Parathyroid adenoma (tissue), 2 donors: Measurements from ENCODE around the gene KMT2C.

Source experiments
- H2AFZ ChIP-seq: fragments of 300-600 bp; sonication (generic); one replicate; pipeline ENCODE4 v1.7.0; 2017; ENCODE audit warnings: antibody characterized with exemption, mild to moderate bottlenecking
- H3K27ac ChIP-seq: fragments of 300-600 bp; sonication (generic); one replicate; pipeline ENCODE4 v1.7.0; 2017
- H3K27me3 ChIP-seq: fragments of 300-600 bp; sonication (generic); one replicate; pipeline ENCODE4 v1.7.0; 2017; ENCODE audit warnings: low read length; ENCODE audit not compliant: control insufficient read depth, insufficient read depth
- H3K36me3 ChIP-seq: fragments of 300-600 bp; sonication (generic); one replicate; pipeline ENCODE4 v1.7.0; 2017; ENCODE audit warnings: low read length; ENCODE audit not compliant: control insufficient read depth, insufficient read depth
- H3K4me1 ChIP-seq: fragments of 300-600 bp; sonication (generic); one replicate; pipeline ENCODE4 v1.7.0; 2017; ENCODE audit warnings: control low read depth
- H3K4me2 ChIP-seq: fragments of 300-600 bp; sonication (generic); one replicate; pipeline ENCODE4 v1.7.0; 2017; ENCODE audit warnings: low read length
- H3K4me3 ChIP-seq: fragments of 300-600 bp; sonication (generic); one replicate; pipeline ENCODE4 v1.7.0; 2017; ENCODE audit warnings: low read depth, low read length
- H3K79me2 ChIP-seq: fragments of 300-600 bp; sonication (generic); one replicate; pipeline ENCODE4 v1.7.0; 2017; ENCODE audit warnings: control low read depth
- H3K9ac ChIP-seq: fragments of 300-600 bp; sonication (generic); one replicate; pipeline ENCODE4 v1.7.0; 2017; ENCODE audit warnings: mild to moderate bottlenecking
- H3K9me3 ChIP-seq: fragments of 300-600 bp; sonication (generic); one replicate; pipeline ENCODE4 v1.7.0; 2017; ENCODE audit warnings: low read length; ENCODE audit not compliant: control insufficient read depth
- TF ChIP-seq, protein P1 (sequence below): fragments of 300-600 bp; sonication (generic); IDR thresholded peaks from one replicate; pipeline ENCODE4 v1.7.0; 2017; ENCODE audit warnings: antibody characterized with exemption, mild to moderate bottlenecking
- donor health status: primary hyperparathyroidism.

KMT2C gene

DNA sequence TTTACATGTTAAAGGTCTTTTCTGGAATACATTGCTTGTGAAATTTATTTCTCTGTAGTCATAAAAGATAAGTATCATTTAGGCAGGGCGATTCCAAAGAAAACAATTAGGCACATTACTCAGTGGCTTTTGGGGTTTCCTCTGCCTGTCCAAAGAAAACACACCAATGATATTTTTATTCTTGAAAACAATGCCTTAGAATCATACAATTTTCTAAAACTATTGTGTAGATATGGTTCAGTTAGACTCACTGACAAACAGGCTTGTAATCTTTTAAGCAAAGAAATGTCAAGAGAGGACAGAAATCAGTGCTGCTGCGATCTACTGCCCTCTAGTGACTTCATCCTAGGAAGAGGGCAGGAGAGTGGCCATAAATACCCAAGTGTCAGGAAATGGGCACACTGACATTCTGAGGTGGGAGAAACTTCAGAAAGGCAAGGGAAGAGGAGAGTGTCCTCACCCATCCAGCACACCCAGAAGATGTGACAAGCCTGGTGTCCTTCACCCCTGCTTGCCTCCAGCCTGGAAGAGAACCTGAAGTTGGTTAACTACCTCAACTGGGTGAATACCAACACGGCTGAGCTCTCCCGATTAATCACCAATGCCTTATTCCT, 289.8 kb downstream of the KMT2C start:
- Histone ChIP-seq H2AFZ (no peak overlapping the region), H3K27ac (no peak overlapping the region), H3K4me2 (no peak overlapping the region), H3K4me1 (peaks cover 6% of the 10 kb centered on the region), H3K27me3 (no peaks in the 10 kb centered on the region), H3K4me3 (no peak overlapping the region), H3K9me3 (no peaks in the 10 kb centered on the region), H3K36me3 (no peaks in the 10 kb centered on the region), H3K9ac (no peak overlapping the region), H3K79me2 (no peaks in the 10 kb centered on the region)
- TF ChIP-seq, protein P1, sequence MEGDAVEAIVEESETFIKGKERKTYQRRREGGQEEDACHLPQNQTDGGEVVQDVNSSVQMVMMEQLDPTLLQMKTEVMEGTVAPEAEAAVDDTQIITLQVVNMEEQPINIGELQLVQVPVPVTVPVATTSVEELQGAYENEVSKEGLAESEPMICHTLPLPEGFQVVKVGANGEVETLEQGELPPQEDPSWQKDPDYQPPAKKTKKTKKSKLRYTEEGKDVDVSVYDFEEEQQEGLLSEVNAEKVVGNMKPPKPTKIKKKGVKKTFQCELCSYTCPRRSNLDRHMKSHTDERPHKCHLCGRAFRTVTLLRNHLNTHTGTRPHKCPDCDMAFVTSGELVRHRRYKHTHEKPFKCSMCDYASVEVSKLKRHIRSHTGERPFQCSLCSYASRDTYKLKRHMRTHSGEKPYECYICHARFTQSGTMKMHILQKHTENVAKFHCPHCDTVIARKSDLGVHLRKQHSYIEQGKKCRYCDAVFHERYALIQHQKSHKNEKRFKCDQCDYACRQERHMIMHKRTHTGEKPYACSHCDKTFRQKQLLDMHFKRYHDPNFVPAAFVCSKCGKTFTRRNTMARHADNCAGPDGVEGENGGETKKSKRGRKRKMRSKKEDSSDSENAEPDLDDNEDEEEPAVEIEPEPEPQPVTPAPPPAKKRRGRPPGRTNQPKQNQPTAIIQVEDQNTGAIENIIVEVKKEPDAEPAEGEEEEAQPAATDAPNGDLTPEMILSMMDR = peak; percentile 53

DNA sequence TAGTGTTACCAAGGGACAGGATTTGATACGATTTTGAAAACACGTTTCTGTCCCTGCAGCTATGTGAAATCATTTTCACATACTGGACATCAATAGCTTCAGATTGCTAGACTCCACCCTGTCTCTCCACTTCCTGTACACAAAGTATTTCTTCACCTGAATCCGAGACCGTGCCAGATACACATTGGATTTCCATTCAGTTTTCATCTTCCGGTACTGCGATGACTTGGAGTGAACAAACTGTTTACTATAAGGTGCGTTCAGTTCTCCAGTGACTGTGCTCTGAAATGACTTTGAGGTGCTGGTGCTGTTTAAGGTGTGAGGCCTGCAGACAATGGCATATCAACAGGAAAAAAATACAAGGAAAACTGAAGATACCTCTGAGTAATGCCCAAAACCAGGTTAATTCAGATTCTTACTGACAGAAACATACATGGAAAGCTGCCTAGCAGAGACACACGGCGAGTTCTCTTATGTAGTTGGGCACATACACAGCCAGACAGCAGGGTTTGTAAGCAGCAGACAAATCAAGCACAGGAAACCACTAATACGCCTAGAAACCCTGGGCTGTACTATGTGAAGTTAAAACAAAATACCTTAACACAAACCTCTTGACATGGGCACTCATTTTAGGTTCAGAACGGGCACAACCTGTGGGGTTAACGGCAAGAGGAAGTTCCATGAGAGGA, 291.1 kb downstream of the KMT2C start:
- H3K27ac ChIP-seq = no peak overlapping the region
- H3K9me3 ChIP-seq = no peaks in the 10 kb centered on the region
- H3K4me2 ChIP-seq = no peak overlapping the region
- no peaks in the 10 kb centered on the region for H3K36me3 ChIP-seq
- H3K9ac ChIP-seq = no peak overlapping the region
- TF ChIP-seq, protein P1 = no peak
- no peaks in the 10 kb centered on the region for H3K27me3 ChIP-seq
- peaks cover 6% of the 10 kb centered on the region for H3K4me1 ChIP-seq
- H3K79me2 ChIP-seq = no peaks in the 10 kb centered on the region
- no peak overlapping the region for H3K4me3 ChIP-seq
- H2AFZ ChIP-seq = no peak overlapping the region

DNA sequence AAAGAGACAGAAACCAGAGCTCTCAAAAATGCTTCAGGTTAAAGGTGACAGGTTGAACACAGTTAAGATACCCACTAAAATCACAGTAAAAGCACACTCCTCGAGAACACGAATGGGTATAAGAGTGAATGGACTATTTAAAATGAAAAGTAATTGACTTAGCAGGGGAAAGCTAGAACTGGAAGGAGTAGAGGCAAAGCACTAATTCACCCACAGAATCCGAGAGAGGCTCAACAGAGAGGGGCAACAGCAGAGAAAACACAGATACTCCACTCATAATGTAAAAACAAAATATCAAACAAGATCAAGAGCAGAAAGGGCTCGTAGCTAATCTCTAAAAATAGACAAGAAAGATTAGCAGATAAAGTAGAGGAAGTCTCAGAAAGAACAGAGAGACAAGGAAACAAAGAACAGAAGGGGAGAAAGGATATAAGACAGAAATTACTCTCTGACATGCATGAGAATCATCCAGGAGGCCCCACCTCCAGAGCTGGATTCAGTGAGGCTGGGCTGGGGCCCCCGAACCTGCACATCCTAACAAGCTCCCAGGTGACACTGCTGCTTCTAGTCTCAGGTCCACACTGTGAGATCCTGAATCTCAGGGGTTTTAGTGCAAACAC, 292.7 kb downstream of the KMT2C start:
- Histone ChIP-seq H3K27ac (no peak overlapping the region), H3K27me3 (no peaks in the 10 kb centered on the region), H3K9me3 (no peaks in the 10 kb centered on the region), H3K4me1 (peaks cover 6% of the 10 kb centered on the region), H3K36me3 (no peaks in the 10 kb centered on the region), H3K4me2 (peak overlapping the region; percentile 18), H3K4me3 (no peak overlapping the region), H3K79me2 (no peaks in the 10 kb centered on the region), H3K9ac (no peak overlapping the region), H2AFZ (no peak overlapping the region)
- TF ChIP-seq, protein P1 = no peak

DNA sequence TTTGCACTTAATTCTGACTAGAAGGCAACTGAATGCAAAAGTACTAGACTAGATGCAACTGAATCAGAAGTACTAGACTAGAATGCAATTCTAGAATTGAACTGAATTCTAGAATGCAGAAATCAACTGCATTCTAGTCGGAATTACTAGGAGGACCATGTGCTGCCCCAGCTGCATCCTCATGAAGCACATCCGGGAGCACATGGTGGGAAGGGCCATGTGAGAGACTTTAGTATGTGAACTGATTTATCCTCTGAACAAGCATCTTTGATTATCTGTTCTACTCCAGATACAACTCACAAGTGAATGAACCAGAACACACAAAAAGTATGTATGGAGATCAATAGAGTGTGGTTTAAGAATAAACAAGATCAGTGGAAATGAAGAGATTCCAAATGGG, 295.2 kb downstream of the KMT2C start:
- Histone ChIP-seq H3K27ac (no peak overlapping the region), H3K79me2 (no peaks in the 10 kb centered on the region), H3K36me3 (no peaks in the 10 kb centered on the region), H3K4me2 (no peak overlapping the region), H3K27me3 (no peaks in the 10 kb centered on the region), H3K4me3 (no peak overlapping the region), H2AFZ (no peak overlapping the region), H3K9ac (no peak overlapping the region), H3K9me3 (no peaks in the 10 kb centered on the region), H3K4me1 (peaks cover 6% of the 10 kb centered on the region)
- TF ChIP-seq, protein P1 = no peak
